Neural cell (in vitro differentiated cells): ENCODE data around the gene PCGF3.

Experiments
- CTCF ChIP-seq: fragments of 450-650 bp; IDR thresholded peaks from 2 replicates; pipeline ENCODE4 v1.5.1; 2014; ENCODE audit warnings: antibody characterized with exemption, mild to moderate bottlenecking, moderate library complexity; ENCODE audit not compliant: poor library complexity, severe bottlenecking
- EZH2 ChIP-seq: fragments of 200-600, 300-800 bp; shearing (Covaris generic), sonication (generic); IDR thresholded peaks from 2 replicates; pipeline ENCODE4 v1.6.1; 2014; ENCODE audit warnings: antibody characterized with exemption, low read length, borderline replicate concordance, mild to moderate bottlenecking; ENCODE audit not compliant: insufficient read depth, poor library complexity, severe bottlenecking
- RAD21 ChIP-seq: fragments of 450-650 bp; conservative IDR thresholded peaks from 2 replicates; pipeline ENCODE4 v1.6.1; 2014; ENCODE audit warnings: antibody characterized with exemption, mild to moderate bottlenecking, moderate library complexity
- REST ChIP-seq: IDR thresholded peaks from 2 replicates; pipeline ENCODE4 v1.6.1; 2012; ENCODE audit warnings: borderline replicate concordance
- TAF1 ChIP-seq: IDR thresholded peaks from 2 replicates; pipeline ENCODE4 v1.6.1; 2012; ENCODE audit warnings: low read depth

GRCh38 chr4:714087-714486 is 8.5 kb downstream of the PCGF3 start:
- no peak for TF ChIP-seq CTCF
- no peak for TF ChIP-seq REST
- TF ChIP-seq RAD21, result no peak
- TF ChIP-seq EZH2, result no peak
- no peak for TF ChIP-seq TAF1
